Measurements from ENCODE around the gene TTLL13.
"Not testable (repeated sequence)": the region's sequence is repeated elsewhere in the genome, so short reads cannot be mapped to it uniquely, and the experiment has no call there.

TTLL13 gene

DNA sequence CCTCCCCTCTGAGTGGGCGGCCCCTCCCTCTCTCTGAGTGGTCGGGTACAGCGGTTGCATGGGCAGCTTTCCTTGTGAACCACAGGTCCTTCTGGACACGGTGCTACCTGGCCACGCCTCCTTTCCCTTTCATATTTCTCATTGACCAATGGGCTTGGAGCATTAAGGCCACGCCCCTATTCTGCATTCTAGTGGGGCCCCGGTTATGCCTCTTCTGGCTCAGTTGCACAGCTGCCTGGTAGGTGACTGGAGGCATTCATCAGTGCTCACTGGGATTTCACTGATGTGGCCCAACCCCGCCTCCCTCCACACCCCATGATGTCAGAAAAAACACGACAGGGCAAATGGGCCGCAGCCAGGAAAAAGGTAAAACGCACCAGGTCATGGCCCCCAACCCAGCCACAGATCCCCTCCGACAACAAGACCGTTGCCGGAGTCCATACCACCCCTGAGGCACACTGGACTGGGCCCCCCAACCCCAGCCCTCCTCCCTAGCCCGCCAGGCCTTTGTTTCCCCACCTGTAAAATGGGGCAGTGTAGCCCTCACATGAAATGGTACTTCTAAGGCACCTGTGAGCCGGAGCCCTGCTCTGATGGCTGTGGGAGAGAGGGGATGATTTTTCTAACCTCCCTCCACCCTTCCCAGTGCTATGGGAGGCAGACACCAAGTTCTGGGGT is 42.5 kb downstream of the TTLL13 start:
- DNase-seq, result peak; percentile 91

DNA sequence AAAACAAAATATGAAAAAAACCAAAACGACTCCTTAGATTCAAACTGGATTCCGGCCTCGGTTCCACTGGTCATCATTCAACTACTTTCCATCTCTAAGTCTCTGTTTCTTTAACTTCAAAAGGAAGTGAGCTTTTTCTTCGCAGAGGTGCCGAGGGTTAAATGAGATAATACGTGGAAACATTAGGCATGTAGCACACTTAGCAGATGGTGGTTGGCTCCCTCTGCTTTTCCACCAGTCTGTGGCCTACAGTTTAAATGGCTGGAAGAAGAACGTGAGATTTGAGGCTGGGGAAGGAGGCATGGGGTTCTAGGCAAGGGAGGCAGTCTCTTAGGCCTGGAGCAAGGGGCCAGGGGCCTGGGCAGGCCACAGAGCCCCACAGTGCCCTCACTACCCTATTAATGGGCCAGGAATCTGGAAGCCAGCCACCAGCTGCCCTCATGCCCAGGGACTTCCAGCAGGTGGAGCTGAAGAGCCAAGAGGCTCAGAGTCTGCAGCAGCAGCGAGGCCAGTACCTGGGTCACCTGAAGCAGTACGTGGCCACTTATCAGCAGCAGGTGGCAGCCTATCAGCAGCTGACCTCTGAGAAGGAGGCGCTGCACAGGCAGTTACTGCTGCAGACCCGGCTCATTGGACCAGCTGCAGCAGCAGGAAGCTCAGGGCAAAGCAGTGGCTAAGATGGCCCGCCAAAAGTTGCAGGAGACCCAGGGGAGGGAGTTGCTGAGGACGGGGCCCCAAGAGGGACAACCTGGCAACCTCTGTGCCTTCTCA is 43.9 kb downstream of the TTLL13 start:
- peak; percentile 59 for DNase-seq

DNA sequence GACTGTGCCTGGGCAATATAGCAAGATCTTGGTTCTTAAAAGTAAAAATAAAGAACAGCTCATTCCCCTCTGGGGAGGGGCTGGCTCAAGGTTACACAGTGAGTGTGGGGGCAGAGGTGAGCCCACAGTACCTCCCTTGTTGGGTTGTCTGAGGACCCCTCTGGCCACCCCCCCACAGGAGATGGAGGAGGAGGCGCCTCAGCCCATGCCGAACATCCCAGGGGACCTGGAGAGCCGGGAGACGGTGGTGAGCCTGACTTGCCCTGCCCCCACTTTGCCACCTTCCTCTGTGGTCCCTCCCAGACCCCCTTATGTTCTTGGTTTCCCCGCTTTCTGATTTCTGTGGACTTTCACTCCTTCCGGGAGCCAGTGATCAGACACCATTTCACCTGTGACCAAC is 44.8 kb downstream of the TTLL13 start:
- no peak for DNase-seq

DNA sequence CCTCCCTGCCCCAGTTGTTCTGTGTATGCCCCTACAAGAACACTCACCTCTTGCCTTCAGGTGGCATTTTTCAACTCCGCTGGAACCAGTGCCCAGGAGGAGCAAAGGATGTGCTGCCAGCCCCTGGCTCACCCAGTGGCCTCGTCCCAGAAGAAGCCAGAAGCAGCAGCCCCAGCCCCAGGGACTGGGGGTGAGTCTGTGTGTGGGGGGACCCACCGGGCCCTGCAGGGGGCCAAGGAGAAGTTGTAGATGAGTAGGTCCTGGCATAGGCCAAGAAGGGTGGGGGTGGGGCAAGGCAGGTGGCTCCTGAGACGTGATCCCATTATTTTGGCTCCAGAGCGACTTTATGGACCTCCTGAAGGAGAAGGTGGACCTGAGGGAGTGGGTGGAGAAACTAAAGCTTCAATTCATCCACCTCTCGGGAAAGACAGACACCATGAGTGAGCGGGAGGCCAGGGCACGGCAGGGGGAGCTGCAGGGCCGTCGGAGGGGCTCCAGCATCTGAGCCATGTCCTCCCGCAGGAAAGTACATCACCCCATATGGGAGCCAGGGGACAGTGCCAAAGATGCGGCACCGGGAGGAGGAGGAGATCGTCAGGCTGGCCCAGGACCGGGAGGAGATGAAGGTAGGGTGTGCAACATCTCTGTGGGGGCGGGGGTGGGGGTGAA is 45.4 kb downstream of the TTLL13 start:
- no peak for DNase-seq

DNA sequence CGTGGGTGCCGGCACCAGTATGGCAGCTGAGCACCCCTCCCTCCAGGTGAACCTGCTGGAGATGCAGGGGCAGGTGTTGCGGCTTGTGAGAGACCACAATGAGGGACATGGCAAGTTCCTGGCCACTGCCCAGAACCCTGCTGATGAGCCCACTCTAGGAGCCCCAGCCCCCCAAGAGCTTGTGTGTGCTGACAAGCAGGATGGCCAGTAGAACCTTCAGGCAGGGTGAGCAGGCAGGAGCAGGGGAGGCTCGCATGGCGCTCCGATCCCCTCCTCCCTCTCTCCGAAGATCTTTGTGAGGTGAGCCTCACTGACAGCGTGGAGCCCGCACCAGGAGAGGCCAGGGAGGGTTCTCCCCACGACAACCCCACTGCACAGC is 45.9 kb downstream of the TTLL13 start:
- no peak for DNase-seq

DNA sequence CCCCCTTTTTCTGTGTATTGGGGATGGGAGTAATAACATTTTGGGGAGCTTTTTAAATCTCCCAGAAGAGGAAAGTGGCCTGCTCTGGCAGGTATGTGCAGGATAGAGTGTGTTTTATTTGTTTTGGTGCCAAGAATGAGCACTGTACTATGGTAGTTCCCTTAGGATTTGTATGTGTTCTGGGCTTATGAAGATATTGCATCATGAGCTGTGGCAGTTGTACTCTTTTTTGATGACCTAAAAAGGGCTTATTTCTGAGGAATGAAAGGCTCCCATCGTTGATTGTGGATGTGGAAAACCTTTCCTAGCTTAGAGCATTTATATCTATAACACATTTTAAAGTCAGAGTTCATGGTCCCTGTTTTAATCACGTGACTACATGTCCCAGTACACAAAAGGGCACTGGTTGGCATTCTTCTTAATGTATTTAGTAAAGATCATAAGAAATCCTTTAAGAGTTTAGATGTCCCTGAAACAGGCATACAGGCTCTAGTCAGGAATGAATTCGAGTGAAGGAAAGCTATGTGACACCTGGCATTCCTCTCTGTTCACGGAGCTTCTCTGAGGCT is 47.0 kb downstream of the TTLL13 start:
- not testable (repeated sequence) for DNase-seq

DNA sequence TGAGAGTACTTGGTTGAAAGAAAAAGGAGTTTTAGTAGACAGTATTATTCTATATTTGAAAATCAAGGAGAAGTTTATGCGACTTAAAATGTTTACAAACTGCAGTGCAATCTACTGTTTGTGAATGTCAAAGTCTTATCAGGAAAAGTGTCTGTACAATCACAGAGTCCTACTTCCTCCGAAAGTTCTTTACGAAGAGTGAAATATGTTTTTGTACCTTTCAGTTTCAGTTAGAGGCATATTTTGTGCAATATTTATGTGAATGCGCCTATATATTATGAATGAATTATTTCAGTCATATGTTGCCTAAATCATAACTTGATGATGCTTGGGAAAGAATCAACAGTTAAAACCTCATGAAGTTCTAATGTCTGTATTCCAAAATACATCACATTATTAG is 47.7 kb downstream of the TTLL13 start:
- no peak for DNase-seq

DNA sequence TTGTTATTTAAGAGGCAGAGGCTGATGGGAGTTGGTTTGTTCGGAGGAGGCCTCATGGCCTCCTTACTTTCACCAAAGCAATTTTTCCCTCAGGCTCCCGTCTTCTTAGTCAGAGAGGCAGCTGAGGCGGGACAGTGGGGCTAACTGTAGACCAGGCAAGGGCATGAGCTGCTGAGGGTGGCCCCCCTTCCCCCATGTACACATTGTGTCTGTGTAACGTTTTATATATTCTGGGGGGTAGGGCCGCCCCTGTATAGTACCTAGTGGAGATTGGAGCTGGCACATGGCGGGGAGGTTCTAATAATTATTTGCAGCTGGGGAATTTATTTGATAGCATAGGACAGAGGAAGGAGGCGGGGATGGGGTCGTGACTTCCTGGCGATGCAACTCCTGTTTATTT is 51.2 kb downstream of the TTLL13 start:
- no peak for DNase-seq

DNA sequence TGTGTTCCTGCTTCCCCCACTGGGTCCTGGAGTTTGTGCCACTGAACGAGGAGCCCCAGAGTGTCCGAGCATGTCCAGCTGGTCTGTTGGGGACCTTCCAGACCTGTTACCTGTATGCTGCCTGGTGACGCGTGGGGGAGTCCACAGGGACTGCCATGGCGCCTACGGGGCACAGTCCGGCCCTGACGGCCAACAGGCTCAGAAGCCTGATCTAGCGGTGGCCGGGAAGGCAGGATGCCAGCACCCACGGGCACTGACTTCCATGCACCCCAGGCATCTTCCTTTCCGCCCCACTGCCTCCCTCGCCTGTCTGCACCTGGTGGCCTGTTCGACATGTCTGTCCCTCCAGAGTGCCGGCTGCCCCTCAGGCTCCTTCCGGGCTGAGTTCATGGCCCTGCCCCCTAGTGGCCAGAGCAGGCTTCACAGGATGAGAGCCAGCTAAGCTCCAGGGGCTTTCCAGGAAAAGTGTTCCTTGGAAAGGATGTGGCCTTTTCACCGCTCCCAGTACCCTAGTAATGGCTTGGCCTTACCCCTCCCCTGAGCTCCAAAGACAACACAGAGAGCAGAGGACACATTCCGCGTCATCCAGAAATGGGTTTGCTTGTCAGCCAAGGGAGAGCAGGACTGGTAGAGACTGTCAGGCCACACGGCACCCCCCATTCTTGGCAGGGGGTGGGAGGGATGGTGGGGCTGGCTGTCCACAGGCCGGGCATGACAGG is 51.8 kb downstream of the TTLL13 start:
- no peak for DNase-seq

DNA sequence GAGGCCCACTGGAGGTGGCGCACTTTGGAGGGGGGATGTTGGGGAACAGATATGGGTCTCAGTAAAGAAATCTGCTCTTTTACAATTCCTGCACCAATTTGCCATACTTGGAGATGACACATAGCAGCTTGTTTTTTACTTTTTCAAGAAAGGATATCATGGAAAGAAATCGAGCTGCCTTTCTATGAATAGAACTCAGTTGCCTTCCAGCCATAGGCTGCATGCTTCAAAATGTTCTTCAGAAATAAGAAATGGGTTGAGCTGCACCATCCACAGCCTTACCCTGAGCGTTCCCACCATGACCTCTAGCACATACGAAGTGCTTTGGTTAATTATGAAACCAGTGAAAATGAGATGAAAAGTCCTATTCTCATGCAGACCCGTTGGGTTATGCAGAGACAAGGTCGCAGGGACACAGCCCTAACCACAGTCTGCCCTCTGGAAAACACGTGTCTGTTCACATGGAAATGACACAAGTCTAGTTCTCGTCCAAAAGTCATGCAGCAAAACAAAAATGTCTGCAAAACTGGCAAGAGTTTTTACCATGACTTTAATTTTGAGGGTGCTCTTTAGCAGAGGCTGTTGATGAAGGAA is 52.4 kb downstream of the TTLL13 start:
- no peak for DNase-seq

DNA sequence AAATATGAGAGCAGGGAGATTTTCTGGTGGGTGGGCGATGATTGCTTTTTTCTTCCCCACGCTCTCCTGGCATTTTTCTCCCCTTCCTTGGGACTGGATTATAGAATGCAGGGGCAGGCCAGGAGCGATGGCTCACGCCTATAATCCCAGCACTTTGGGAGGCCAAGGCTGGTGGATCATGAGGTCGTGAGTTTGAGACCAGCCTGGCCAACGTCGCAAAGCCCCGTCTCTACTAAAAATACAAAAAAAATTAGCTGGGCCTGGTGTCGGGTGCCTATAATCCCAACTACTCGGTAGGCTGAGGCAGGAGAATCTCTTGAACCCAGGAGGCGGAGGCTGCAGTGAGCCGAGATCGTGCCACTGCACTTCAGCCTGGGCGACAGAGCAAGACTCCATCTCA is 56.0 kb downstream of the TTLL13 start:
- not testable (repeated sequence) for DNase-seq

DNA sequence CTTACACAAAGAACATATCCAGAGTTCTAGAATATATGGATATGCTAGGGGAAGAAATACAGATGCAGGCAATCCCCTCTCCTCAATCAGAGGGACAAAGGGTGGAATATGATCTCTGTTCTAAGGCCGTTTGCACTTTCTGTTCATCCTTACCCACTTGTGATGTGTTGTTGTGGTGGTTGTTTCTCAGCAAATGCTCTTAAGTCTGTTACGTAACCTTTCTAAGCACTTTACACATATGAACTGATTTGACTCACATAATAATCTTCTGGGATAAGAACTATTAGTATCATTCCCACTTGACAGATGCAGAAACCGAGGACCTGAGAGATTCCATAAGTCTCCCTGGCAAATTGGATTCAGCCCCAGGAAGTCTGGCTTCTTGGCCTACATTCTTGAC is 56.6 kb downstream of the TTLL13 start:
- DNase-seq, result no peak

DNA sequence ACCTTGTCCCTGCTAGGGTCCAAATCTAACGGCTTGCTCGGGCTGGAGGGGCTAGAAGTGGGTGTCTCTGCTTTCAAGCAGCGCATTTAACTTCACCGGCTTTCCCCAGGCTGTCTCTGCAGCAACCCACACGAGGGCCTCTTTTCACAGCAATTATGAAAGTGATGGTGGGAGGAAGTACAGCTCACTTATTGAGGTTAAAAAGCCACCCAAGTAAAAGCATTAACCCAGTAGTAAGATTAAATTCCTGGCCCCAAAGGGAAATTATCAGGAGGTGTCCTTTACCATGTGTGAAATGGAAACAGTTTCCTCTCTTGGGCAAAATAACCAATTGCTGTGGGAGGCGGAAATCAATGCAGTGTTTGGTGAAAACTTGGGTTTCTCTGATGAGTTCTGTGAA is 57.2 kb downstream of the TTLL13 start:
- DNase-seq, result no peak

DNA sequence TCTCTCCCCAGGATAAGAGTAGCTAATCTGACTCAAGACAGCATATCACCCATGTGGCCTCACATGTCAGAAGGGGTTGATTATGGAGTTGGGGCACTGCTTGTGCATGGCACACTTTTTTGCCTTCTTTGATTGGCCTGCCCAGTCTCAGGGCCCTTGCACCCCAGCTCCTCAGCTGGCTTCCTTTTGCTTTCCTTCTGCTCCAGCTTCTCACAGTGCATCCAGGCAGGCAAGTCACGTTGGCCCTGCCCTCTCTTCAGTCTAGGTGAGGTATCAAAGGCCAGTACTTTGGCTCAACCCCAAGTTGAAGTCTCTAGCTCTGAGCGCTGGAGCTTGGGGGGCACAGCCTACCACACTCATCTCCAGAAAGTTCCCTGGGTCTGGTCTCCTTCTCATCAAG is 58.3 kb downstream of the TTLL13 start:
- DNase-seq, result no peak

DNA sequence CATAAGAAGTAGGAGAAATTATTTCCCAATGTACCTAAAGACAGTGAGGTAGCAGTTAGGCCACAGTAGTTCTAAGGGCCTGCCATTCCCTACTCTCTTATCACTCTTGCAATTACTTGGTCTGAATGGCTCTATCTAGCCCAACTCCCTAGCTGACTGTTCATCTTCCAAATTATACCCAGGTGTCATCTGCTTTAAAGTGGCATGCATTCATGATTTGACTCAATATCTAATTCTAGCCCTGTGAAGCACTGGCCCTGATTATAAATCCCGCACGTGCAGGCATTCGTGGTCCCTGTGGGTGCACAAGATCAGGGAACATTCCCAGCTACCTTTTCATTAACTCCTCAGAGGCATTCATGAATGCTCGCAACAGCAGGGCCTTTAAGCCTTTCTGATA is 59.7 kb downstream of the TTLL13 start:
- no peak for DNase-seq

All from SHP77 treated with DMSO at 0.1 percent for 48 hours (cell line).